GM12873 (cell line): Measurements from ENCODE around the gene KCTD12.

Experiments used
- TF ChIP-seq, protein P1 (sequence below): IDR thresholded peaks from 2 replicates; pipeline ENCODE4 v1.5.1; 2012; ENCODE audit warnings: low read depth, mild to moderate bottlenecking, moderate library complexity, low read length, control low read depth; ENCODE audit not compliant: insufficient read depth; ENCODE audit errors: missing control alignments

The KCTD12 gene

DNA sequence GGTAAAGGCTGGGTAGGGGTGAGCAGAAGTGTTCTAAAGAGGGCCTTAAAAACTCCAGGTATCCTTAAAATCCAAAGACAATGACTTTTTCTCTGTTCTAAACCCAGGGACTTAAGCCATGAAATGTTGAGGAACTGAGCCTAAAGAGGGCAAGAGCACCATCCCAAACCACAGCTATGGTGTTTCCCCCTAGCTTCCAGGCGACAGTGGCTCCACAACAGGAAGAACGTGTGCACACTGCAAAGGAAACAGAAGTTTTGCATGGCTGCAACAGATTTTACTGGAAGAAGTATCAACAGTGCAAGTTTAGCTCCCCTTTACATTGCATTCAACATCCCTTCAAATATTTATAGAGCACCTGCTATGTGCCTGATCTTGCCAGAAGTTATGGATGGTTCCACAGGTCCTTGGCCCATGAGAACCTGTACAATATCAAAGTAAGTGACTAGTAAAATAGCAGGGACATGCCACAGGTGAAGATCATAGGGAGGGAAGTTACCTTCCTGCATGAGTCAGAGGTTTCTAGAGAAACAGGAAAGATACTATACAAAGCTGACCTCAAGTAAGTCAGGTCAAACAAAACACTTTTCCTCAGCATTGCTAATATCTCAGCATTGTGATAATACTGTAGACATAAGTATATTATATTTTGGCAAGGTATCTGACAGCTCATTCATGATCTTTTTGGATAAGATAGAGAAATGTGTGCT lies 8.4 kb upstream of the KCTD12 start:
- TF ChIP-seq, protein P1, sequence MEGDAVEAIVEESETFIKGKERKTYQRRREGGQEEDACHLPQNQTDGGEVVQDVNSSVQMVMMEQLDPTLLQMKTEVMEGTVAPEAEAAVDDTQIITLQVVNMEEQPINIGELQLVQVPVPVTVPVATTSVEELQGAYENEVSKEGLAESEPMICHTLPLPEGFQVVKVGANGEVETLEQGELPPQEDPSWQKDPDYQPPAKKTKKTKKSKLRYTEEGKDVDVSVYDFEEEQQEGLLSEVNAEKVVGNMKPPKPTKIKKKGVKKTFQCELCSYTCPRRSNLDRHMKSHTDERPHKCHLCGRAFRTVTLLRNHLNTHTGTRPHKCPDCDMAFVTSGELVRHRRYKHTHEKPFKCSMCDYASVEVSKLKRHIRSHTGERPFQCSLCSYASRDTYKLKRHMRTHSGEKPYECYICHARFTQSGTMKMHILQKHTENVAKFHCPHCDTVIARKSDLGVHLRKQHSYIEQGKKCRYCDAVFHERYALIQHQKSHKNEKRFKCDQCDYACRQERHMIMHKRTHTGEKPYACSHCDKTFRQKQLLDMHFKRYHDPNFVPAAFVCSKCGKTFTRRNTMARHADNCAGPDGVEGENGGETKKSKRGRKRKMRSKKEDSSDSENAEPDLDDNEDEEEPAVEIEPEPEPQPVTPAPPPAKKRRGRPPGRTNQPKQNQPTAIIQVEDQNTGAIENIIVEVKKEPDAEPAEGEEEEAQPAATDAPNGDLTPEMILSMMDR: no peak

DNA sequence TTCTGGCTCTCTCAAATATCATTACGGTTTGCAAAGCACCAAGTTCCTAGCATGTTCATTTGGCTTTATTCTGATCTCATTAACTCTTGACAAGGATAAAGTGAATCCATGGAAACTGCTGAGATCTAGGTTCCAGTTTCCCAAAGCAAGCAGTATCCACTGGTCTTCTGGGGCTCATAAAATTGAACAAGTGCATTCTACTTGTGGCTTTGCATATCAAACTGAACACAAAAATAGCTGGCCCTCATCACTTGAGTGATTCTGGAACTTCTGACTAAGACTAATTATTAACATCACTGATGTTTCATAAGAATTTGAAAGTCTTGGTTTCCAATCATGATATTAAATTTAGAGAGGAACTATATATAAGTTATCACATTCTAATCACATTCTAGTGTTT lies 6.3 kb upstream of the KCTD12 start:
- TF ChIP-seq, protein P1: no peak

DNA sequence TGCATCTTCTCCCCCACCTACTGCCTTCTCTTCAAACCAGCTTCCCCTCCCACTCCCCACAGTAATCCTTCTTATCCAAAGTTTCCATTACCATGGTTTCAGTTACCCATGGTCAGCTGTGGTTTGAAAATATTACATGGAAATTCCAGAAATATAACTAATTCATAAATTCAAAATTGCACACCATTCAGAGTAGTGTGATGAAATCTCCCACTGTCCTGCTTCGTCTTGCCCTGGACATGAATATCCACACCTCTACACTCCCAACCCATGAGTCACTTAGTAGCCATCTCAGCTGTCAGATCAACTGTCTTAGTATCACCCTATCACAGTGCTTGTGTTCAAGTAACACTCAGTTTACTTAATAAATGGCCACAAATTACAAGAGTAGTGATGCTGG lies 3.8 kb upstream of the KCTD12 start:
- TF ChIP-seq, protein P1: no peak

DNA sequence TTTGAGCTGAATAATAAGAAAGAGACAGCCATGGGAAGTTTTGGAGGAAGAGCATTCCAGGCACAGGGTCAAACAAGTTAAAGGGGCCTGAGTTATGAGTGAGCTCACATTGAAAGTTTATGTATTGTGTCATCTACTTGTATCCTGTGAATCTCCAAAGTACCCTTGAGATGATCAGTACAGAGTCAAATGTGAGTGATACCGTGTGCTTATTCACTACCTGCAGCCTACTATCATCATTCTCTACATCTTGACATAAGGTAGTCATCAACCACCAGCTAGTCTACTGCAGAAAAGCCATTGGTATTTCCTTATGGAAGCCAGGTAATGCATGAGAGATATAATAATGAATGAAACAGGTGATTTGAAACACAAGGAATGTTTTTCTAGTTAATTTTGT lies 3.0 kb upstream of the KCTD12 start:
- TF ChIP-seq, protein P1: no peak

DNA sequence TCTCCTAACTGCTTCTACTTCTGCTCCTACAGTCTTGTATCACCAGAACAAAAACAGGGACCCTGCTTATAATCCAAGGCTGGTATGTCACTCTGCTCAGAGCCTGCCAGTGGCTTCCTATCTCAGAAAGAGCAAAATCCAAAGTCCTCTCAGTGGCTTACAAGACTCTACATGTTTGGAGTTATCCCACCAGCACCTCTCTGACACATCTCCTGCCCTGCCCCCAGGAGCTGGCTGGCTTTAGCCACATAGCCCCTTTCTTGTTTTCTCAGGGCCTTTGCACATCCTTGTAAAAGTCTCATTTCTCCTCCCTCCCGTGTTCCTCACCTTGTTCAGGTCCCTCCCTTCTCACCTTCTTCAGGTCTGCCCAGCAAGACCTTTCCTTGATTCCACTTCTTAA lies 2.2 kb upstream of the KCTD12 start:
- TF ChIP-seq, protein P1: no peak

DNA sequence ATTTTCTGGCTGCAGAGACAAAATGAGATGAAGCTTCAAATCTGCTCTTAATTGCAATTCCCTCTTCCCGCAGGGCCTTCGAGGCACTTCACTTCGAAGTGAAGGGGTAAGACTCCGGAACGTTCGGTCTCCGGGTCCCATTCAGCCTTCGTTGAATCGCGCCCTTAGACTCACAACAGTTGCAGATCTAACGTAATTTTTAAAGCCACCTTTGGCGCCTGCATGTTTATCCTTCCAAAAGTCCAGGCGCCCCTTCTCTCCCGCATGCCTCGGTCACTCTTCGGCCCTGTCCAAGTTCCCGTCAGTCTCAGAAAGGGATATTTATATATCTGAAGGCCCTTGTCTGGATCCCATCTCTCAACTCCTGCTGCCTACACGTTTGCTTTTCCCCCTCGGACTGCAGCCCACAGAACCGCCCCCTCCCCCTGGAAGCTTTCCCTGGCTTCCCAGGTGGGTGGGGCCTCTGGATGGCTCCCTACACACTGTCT lies 915 bp upstream of the KCTD12 start:
- TF ChIP-seq, protein P1: no peak

DNA sequence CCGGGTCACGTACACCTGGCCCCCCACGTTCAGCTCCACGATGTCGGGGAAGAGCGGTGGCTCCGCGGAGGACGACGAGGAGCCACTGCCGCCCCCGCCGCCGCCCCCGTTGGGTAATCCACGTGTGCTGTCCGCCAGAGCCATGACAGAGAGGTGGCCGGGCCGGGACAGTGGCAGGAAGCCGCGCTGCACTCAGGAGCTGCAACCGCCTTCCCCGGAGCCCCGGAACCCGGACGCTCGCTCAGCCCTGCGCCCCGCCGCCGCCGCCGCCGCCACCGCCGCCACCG lies 257 bp downstream of the KCTD12 start:
- TF ChIP-seq, protein P1: no peak
